NCI-H2171 (cell line): ENCODE data around the gene UCP3.

Experiments used
- DNase-seq: peaks from one replicate; lab custom pipeline; 2025; lab: John Stamatoyannopoulos, UW

UCP3 gene

GRCh38 chr11:73977856-73978519 lies 30.9 kb downstream of the UCP3 start:
- DNase-seq: no peak

- DNase-seq: no peak
These were observed 32.3 kb downstream of the UCP3 start for GRCh38 chr11:73976451-73977151.

GRCh38 chr11:73975479-73975757 lies 33.5 kb downstream of the UCP3 start:
- DNase-seq: no peak

- DNase-seq: no peak
These were observed 34.0 kb downstream of the UCP3 start for GRCh38 chr11:73974604-73975478.

- DNase-seq: no peak
These were observed 36.0 kb downstream of the UCP3 start for GRCh38 chr11:73972620-73973449.

- no peak for DNase-seq
These were observed 36.7 kb downstream of the UCP3 start for GRCh38 chr11:73972187-73972586.

- DNase-seq: no peak
These were observed 37.6 kb downstream of the UCP3 start for GRCh38 chr11:73971175-73971719.

- DNase-seq: no peak
These were observed 38.7 kb downstream of the UCP3 start for GRCh38 chr11:73969991-73970800.

- no peak for DNase-seq
These were observed 39.8 kb downstream of the UCP3 start for GRCh38 chr11:73969091-73969490.

- no peak for DNase-seq
These were observed 40.4 kb downstream of the UCP3 start for GRCh38 chr11:73968356-73968966.

- DNase-seq: no peak
These were observed 43.1 kb downstream of the UCP3 start for GRCh38 chr11:73965764-73966121.

GRCh38 chr11:73965076-73965763 lies 43.7 kb downstream of the UCP3 start:
- no peak for DNase-seq

GRCh38 chr11:73963861-73964260 lies 45.0 kb downstream of the UCP3 start:
- no peak for DNase-seq

- no peak for DNase-seq
These were observed 46.7 kb downstream of the UCP3 start for GRCh38 chr11:73962101-73962705.

- DNase-seq: no peak
These were observed 47.6 kb downstream of the UCP3 start for GRCh38 chr11:73961321-73961720.

GRCh38 chr11:73958521-73959141 lies 50.3 kb downstream of the UCP3 start:
- DNase-seq: no peak

GRCh38 chr11:73957654-73958361 lies 51.1 kb downstream of the UCP3 start:
- no peak for DNase-seq

GRCh38 chr11:73956876-73957653 lies 51.8 kb downstream of the UCP3 start:
- DNase-seq: no peak
